ENCODE data around the gene IL17A.

IL17A gene

DNA sequence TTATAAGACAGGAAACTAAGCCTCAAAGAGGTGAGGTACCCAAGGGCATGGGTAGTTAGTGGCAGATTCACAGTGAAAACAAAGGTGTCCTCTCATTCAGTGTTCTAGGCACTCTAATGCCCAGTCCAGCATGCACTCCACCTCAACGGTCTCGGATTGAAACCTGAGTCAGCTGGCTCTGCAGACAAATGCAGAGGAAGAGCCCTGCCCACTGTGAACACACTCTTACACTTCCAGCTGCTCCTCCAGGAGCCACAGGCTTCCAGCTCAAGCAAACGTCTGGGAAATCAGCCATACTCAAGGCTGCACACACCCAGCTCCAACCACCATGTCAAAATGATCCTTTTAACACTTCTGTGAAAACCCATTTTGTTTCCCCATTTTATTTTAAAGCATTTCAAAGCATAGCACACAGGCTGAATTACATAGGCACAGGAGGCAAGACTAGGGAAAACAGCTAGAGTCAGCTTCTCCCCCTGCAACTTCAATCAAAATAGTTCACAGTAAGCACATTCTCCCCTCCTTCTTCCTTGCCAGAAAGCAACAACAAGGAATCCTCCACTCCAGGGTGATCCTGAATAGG lies 3.0 kb upstream of the IL17A start:
- no peak overlapping the region for H3K4me3 ChIP-seq (replicated peaks; ENCODE audit: low read depth, low read length)
- TF ChIP-seq, protein P1, sequence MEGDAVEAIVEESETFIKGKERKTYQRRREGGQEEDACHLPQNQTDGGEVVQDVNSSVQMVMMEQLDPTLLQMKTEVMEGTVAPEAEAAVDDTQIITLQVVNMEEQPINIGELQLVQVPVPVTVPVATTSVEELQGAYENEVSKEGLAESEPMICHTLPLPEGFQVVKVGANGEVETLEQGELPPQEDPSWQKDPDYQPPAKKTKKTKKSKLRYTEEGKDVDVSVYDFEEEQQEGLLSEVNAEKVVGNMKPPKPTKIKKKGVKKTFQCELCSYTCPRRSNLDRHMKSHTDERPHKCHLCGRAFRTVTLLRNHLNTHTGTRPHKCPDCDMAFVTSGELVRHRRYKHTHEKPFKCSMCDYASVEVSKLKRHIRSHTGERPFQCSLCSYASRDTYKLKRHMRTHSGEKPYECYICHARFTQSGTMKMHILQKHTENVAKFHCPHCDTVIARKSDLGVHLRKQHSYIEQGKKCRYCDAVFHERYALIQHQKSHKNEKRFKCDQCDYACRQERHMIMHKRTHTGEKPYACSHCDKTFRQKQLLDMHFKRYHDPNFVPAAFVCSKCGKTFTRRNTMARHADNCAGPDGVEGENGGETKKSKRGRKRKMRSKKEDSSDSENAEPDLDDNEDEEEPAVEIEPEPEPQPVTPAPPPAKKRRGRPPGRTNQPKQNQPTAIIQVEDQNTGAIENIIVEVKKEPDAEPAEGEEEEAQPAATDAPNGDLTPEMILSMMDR (IDR thresholded peaks at IDR 0.05; ENCODE audit: insufficient read depth, low read length, poor library complexity, severe bottlenecking): no peak
- H3K36me3 ChIP-seq (ENCODE audit: control insufficient read depth, insufficient read depth, low read length): no peaks in the 10 kb centered on the region
- no peaks in the 10 kb centered on the region for H3K27me3 ChIP-seq (replicated peaks; ENCODE audit: control insufficient read depth, insufficient read depth, low read length)
- no peak for DNase-seq (ENCODE audit: extremely low read depth, insufficient read length)

DNA sequence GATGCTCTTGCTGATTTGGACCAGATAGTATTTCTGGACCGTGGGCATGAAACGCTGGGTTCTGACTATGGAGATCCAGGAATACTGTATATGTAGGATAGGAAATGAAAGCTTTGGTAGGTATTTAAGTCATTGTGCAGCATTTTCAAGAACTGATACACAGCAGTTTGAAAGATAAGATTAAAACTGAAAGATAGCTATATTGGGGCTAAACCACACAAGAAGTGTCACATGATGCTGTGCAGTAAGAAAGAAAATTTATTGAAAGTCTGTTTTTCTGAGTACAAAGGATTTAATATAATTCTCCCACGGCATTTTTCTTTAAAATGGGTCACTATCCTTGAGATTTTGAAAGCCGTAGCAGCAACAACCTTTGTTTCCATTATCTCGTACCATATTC lies 305 bp downstream of the IL17A start:
- no peak for DNase-seq (ENCODE audit: extremely low read depth, insufficient read length)
- Histone ChIP-seq H3K27me3 (replicated peaks; ENCODE audit: control insufficient read depth, insufficient read depth, low read length) (no peaks in the 10 kb centered on the region), H3K4me3 (replicated peaks; ENCODE audit: low read depth, low read length) (no peak overlapping the region), H3K36me3 (ENCODE audit: control insufficient read depth, insufficient read depth, low read length) (no peaks in the 10 kb centered on the region)
- TF ChIP-seq, protein P1 (IDR thresholded peaks at IDR 0.05; ENCODE audit: insufficient read depth, low read length, poor library complexity, severe bottlenecking): no peak

DNA sequence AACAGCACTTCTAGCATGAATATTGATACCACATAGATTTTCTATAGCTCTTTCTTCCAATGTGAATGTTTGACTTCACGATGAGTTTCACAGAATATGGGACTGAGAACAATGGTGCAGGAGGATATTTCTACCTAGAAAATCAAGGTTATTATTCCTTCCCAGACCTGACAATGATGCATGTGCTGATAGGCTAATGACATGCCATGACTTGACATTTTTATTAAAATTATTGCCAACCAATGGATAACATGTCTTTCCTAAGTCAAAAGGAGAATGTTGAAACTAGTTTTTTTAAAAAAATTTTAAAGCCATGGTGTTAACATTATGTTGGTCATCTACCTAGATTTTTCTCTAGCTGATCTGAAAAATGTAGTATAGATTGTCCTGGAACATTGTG lies 923 bp downstream of the IL17A start:
- Histone ChIP-seq H3K4me3 (replicated peaks; ENCODE audit: low read depth, low read length) (no peak overlapping the region), H3K27me3 (replicated peaks; ENCODE audit: control insufficient read depth, insufficient read depth, low read length) (no peaks in the 10 kb centered on the region), H3K36me3 (ENCODE audit: control insufficient read depth, insufficient read depth, low read length) (no peaks in the 10 kb centered on the region)
- TF ChIP-seq, protein P1 (IDR thresholded peaks at IDR 0.05; ENCODE audit: insufficient read depth, low read length, poor library complexity, severe bottlenecking): no peak
- no peak for DNase-seq (ENCODE audit: extremely low read depth, insufficient read length)

DNA sequence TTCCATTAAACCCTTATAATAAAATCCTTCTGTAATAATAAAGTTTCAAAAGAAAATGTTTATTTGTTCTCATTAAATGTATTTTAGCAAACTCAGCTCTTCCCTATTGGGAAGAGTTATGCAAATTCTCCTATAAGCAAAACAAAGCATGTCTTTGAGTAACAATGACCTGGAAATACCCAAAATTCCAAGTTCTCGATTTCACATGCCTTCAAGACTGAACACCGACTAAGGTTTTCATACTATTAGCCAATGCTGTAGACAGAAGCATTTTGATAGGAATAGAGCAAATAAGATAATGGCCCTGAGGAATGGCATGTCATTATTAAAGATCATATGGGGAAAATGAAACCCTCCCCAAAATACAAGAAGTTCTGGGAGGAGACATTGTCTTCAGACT lies 3.8 kb downstream of the IL17A start:
- DNase-seq (ENCODE audit: extremely low read depth, insufficient read length): no peak
- TF ChIP-seq, protein P1 (IDR thresholded peaks at IDR 0.05; ENCODE audit: insufficient read depth, low read length, poor library complexity, severe bottlenecking): no peak
- Histone ChIP-seq H3K27me3 (replicated peaks; ENCODE audit: control insufficient read depth, insufficient read depth, low read length) (no peaks in the 10 kb centered on the region), H3K4me3 (replicated peaks; ENCODE audit: low read depth, low read length) (no peak overlapping the region), H3K36me3 (ENCODE audit: control insufficient read depth, insufficient read depth, low read length) (no peaks in the 10 kb centered on the region)

DNA sequence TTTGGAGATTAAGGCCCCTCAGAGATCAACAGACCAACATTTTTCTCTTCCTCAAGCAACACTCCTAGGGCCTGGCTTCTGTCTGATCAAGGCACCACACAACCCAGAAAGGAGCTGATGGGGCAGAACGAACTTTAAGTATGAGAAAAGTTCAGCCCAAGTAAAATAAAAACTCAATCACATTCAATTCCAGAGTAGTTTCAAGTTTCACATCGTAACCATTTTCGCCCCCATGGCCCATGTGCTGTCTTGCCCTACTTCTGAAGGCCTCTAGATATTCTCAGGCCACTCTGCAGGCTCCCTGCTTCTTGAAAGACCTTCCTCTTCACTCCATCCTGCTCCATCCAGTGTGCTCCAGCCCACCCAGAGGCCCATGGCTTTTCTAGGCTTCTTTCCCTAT lies 4.2 kb downstream of the IL17A start:
- Histone ChIP-seq H3K27me3 (replicated peaks; ENCODE audit: control insufficient read depth, insufficient read depth, low read length) (no peaks in the 10 kb centered on the region), H3K36me3 (ENCODE audit: control insufficient read depth, insufficient read depth, low read length) (no peaks in the 10 kb centered on the region), H3K4me3 (replicated peaks; ENCODE audit: low read depth, low read length) (no peak overlapping the region)
- no peak for DNase-seq (ENCODE audit: extremely low read depth, insufficient read length)
- TF ChIP-seq, protein P1 (IDR thresholded peaks at IDR 0.05; ENCODE audit: insufficient read depth, low read length, poor library complexity, severe bottlenecking): no peak

DNA sequence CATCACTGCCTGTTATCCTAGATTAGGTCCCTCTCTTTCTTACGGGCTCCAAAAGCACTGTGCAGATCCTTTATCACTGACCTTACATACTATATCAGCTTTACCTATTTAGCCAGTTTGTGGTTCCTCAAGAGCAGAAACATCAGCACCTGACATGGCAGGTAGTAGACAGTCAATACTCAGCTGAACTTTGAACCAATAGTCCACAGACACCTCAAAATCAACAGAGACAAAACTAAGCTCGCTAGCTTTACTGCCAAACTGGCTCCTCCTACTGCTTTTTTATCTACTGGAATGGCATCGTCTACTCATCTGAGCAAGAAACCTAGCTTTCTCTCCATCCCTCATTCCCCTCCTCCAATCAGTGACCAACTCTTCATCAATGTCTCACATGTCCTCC lies 5.6 kb downstream of the IL17A start:
- DNase-seq (ENCODE audit: extremely low read depth, insufficient read length): no peak
- TF ChIP-seq, protein P1 (IDR thresholded peaks at IDR 0.05; ENCODE audit: insufficient read depth, low read length, poor library complexity, severe bottlenecking): no peak

More for the DNA sequence above, 5.6 kb downstream of the IL17A start:
- Histone ChIP-seq H3K36me3 (ENCODE audit: control insufficient read depth, insufficient read depth, low read length) (no peaks in the 10 kb centered on the region), H3K27me3 (replicated peaks; ENCODE audit: control insufficient read depth, insufficient read depth, low read length) (no peaks in the 10 kb centered on the region), H3K4me3 (replicated peaks; ENCODE audit: low read depth, low read length) (no peak overlapping the region)

Measured in GM06990 (cell line).